Hepatocyte (in vitro differentiated cells): Measurements from ENCODE around the gene NR1D2.

ENCODE experiments used
- CTCF ChIP-seq: fragments of 200-600 bp; sonication (generic); IDR thresholded peaks from 2 replicates; pipeline ENCODE4 v1.5.1; 2016; ENCODE audit warnings: antibody characterized with exemption, mild to moderate bottlenecking; ENCODE audit not compliant: poor library complexity
- EZH2 ChIP-seq: fragments of 200-600 bp; sonication (generic); IDR thresholded peaks from 2 replicates; pipeline ENCODE4 v1.6.1; 2016; ENCODE audit warnings: antibody characterized with exemption, mild to moderate bottlenecking, borderline replicate concordance

GRCh38 chr3:23969393-23969792 is 24.3 kb downstream of the NR1D2 start:
- TF ChIP-seq CTCF (no peak), EZH2 (no peak)
